Lower lobe of right lung (tissue), 2 donors: ENCODE data around the gene AIFM2. TPM values are rescaled to one million over a fixed set of nuclear protein-coding genes. Genes with fewer than 3 reads are reported as not detected.
A peak's percentile ranks its signal among the peaks of the same experiment; 100 is the strongest.

Experiments used
- ATAC-seq, 2 donors: fragments of 200-7000 bp; cut with Tn5 transposase; one replicate each; pipeline ENCODE4 v1.9.1; 2020 to 2022; ENCODE audit warnings: mild to moderate bottlenecking in 2 of 2, moderate library complexity in 2 of 2
- DNase-seq: peaks from one replicate; pipeline ENCODE4 v3.0.0-alpha.2; 2020
- H3K27ac ChIP-seq: fragments of 200-600 bp; one replicate; pipeline ENCODE4 v1.8.0; 2022
- H3K27me3 ChIP-seq: fragments of 200-600 bp; one replicate; pipeline ENCODE4 v1.8.0; 2022; ENCODE audit warnings: low read depth
- H3K36me3 ChIP-seq: fragments of 200-600 bp; one replicate; pipeline ENCODE4 v1.8.0; 2022; ENCODE audit warnings: mild to moderate bottlenecking
- H3K4me1 ChIP-seq: fragments of 200-600 bp; one replicate; pipeline ENCODE4 v1.8.0; 2022
- H3K4me3 ChIP-seq: fragments of 200-600 bp; one replicate; pipeline ENCODE4 v1.8.0; 2022; ENCODE audit warnings: mild to moderate bottlenecking
- H3K9me3 ChIP-seq: fragments of 200-600 bp; one replicate; pipeline ENCODE4 v1.8.0; 2022
- CTCF ChIP-seq: fragments of 200-600 bp; IDR thresholded peaks from one replicate; pipeline ENCODE4 v1.8.0; 2022; ENCODE audit warnings: antibody characterized with exemption, mild to moderate bottlenecking
- intact Hi-C: fragments of 100-400 bp; cut with DNase I; formaldehyde crosslinking; loops from one replicate; pipeline ENCODE4 v1.11.0; 2022
- total RNA-seq: library from RNA; stranded (reverse); fragmentation: NEBNext Ultra II Directional; extraction: Animal tissue kit (Norgen Biotek cat#: 25700); gene quantifications from one replicate; pipeline ENCODE4 v1.2.1, GENCODE V29; 2021
- donor health status: DM: no; HTN: yes; CAD: no; lungs with severe emphysema.

The AIFM2 gene
- total RNA-seq, 1 donor from 2014 or later: 9.7 TPM

- ATAC-seq: no peak
- intact Hi-C loops: no loop called here
- peaks cover 88% of the 10 kb centered on the region for H3K36me3 ChIP-seq
These were observed 25.5 kb upstream of the AIFM2 start for GRCh38 chr10:70158113-70158512.

GRCh38 chr10:70155255-70155838 is 22.7 kb upstream of the AIFM2 start:
- intact Hi-C loops: no loop called here
- no peak for ATAC-seq
- no peak for TF ChIP-seq CTCF
- no peaks in the 10 kb centered on the region for H3K27me3 ChIP-seq
- H3K27ac ChIP-seq: no peak overlapping the region
- H3K36me3 ChIP-seq: peaks cover 100% of the 10 kb centered on the region
- no peak overlapping the region for H3K4me3 ChIP-seq
- H3K4me1 ChIP-seq: no peaks in the 10 kb centered on the region
- no peaks in the 10 kb centered on the region for H3K9me3 ChIP-seq
- DNase-seq: no peak

More at GRCh38 chr10:70158113-70158512, 25.5 kb upstream of the AIFM2 start:
- no peak for DNase-seq
- no peak for TF ChIP-seq CTCF
- Histone ChIP-seq H3K27me3 (no peaks in the 10 kb centered on the region), H3K9me3 (no peaks in the 10 kb centered on the region), H3K27ac (no peak overlapping the region), H3K4me3 (no peak overlapping the region), H3K4me1 (peaks cover 22% of the 10 kb centered on the region)

- peaks cover 53% of the 10 kb centered on the region for H3K36me3 ChIP-seq
- no peak for ATAC-seq
These were observed 15.9 kb upstream of the AIFM2 start for GRCh38 chr10:70148516-70148915.

GRCh38 chr10:70147259-70147625 is 14.6 kb upstream of the AIFM2 start:
- DNase-seq (no peak), ATAC-seq (no peak)
- H3K4me3 ChIP-seq: peak overlapping the region; percentile 72
- no peaks in the 10 kb centered on the region for H3K27me3 ChIP-seq
- intact Hi-C loops: no loop called here
- peaks cover 24% of the 10 kb centered on the region for H3K4me1 ChIP-seq
- TF ChIP-seq CTCF: no peak
- peaks cover 40% of the 10 kb centered on the region for H3K36me3 ChIP-seq
- no peaks in the 10 kb centered on the region for H3K9me3 ChIP-seq
- H3K27ac ChIP-seq: peak overlapping the region; percentile 90

More at GRCh38 chr10:70148516-70148915, 15.9 kb upstream of the AIFM2 start:
- H3K27ac ChIP-seq: no peak overlapping the region
- no peak for DNase-seq
- H3K4me3 ChIP-seq: no peak overlapping the region
- H3K4me1 ChIP-seq: peaks cover 24% of the 10 kb centered on the region
- no peaks in the 10 kb centered on the region for H3K27me3 ChIP-seq
- no peak for TF ChIP-seq CTCF
- no peaks in the 10 kb centered on the region for H3K9me3 ChIP-seq
- intact Hi-C loops: no loop called here

- Histone ChIP-seq H3K4me3 (peak within 1 kb of the TSS; percentile 72), H3K36me3 (peaks cover 35% of the 10 kb centered on the region), H3K27ac (peak within 1 kb of the TSS; percentile 90), H3K9me3 (no peaks in the 10 kb centered on the region), H3K27me3 (no peaks in the 10 kb centered on the region), H3K4me1 (peaks cover 24% of the 10 kb centered on the region)
- intact Hi-C loops: no loop called here
- peak; percentile 74 for TF ChIP-seq CTCF
- DNase-seq: peak; percentile 98
- ATAC-seq: peak; percentile 97
These were observed 14.0 kb upstream of the AIFM2 start, which contains the start of gene TYSND1 for GRCh38 chr10:70146489-70147258. TYSND1 (minus strand) TSS chr10:70146700; CDS start chr10:70146586, 114 bp downstream.
